HG03442 (cell line): ENCODE measurements around the gene PLXNA4.
"Not testable (repeated sequence)": the region's sequence is repeated elsewhere in the genome, so short reads cannot be mapped to it uniquely, and the experiment has no call there.

Source experiments
- ATAC-seq: cut with Tn5 transposase; IDR thresholded peaks from one replicate; pipeline ENCODE4 v1.9.1; 2021; ENCODE audit warnings: mild to moderate bottlenecking, moderate library complexity; ENCODE audit not compliant: unreplicated experiment

Gene PLXNA4

DNA sequence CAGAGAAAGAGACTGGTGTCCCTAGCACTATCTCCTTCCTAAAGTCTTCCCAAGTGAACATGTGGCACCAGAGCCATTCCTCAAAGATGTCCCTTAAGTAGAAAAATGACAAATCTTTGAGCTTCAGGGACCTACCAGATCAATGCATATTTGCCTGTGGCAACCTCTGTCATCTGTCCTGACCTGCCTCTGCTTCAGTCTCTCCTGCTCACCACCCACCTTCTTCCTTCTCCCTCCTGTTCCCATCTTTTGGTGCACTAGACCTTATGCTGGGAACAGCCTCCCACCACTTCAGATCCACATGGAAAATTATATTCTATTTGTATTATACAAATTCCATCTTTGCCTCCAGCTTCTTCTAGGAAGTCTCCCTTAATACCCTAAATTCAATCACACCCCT is 386.4 kb downstream of the PLXNA4 start:
- no peak for ATAC-seq

DNA sequence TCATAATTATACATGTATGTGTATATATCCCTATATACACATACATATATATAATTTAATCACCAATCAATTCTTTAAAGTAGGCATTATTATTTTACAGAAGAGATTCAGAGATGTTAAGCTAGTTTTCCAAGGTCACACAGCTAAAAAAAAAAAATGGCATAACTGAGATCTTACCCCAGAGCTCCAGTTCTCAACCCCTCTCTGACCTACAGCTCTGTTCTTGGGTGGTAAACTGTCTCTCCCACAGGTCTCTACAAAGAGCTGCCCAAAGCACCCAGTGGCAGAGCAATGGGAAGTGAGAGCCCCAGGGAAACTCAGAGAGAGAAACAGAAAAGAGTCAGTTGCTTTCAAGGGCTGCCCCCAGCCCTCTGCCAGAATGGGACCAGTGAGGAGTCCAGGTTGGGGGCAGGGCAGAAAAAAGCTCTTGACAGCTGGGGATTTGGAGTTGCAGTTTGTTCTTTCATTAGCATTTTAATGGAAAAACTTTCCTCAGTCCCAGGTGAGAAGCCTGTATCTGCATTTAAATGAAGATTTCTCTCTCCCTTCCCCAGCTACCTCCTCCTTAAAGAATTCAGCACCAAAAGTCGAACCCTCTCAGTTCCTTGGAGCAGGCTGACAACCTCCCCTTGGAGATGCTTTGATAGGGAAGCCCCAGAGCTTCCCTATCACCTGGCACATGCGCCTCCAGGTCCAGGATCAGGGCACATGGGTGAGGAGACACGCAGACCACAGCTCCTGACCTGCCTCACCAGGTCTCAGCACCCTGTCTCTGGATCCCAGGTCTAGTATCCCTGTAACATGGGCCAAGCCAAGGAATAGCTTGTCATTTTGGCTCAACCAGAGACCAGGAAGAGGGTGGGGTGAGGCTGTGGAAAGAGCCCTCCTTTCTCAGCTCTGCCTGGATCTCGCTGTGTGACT is 388.1 kb downstream of the PLXNA4 start:
- ATAC-seq: no peak

DNA sequence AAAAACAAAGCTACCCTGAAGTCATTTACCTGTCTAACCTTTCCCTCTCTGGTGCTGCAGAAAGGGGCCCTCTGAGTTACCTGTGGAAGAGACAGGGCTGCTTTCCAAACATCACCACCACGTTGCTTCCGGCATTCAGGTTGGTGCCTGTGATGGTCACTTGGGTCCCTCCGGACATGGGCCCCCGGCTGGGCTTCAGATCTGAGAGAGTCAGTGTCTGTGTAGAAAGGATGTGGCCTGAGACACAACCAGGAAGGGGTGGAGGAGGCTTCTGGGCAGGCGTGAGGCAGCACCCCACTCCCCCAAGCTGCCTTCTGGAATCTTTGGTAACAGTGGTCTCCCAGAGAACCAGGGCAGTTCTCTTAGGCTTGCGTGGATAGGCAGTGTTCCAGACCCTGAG is 388.9 kb downstream of the PLXNA4 start:
- ATAC-seq: no peak

DNA sequence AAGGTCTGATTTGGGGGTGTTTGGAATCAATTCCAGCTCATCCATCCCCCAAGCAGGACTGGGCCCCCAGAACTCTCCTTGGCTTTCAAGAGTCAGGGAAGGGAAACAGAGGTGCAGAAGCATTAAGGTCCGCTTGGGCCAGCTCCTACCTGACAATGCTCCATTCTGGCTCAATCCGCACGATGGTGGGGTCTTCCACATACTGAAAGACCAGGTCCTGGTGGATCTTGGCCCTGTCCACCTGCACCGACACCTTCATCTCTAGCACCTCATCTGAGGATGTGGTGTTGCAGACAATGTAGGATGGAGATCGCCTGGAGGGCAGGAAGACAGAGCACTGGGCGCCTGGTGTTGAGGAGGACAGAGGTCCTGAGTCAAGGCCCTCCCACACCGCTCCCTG is 391.1 kb downstream of the PLXNA4 start:
- no peak for ATAC-seq

DNA sequence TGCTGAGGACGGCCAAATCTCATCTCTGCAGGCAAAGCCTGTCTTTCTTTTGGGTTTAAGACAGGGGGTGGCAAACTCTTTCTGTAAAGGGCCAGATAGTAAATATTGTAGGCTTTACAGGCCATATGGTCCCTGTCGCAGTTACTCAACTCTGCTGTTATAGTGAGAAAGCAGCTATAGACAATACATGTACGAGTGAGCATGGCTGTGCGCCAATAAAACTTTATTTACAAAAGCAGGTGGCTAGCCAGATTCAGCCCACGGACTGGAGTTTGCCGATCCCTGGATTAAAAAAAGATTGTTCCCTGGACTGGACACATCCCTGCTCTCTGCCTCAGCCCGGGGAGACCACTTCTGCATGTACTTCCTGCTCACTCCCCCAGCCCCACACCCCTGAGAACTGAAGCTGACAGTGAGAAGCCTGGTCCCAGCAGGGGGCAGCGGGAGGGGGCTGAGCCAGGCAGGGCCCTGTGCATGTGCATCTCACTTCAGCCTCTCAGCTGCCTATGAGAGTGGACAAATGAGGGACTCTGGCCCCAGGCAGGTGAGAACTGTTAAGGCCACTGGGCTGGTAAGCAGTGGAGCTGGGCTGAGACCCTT is 392.4 kb downstream of the PLXNA4 start:
- no peak for ATAC-seq

DNA sequence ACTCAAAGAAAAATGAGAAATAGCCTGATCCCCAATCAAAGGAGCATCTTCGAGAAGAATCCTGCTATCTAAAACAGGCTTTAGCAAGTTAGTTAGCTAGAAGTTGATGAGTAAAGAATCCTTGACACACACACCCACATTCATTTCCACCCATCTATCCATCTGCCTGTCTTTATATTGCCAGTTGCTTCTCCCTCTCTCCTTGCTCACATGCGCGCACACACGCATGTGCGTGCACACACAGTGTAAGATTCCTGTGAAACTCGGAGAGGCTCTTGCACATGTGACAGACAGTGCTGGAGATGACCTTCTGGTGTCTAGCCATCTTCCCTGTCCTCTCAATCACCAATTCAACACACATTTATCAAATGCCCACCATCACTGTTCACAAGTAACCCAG is 393.3 kb downstream of the PLXNA4 start:
- ATAC-seq: no peak

DNA sequence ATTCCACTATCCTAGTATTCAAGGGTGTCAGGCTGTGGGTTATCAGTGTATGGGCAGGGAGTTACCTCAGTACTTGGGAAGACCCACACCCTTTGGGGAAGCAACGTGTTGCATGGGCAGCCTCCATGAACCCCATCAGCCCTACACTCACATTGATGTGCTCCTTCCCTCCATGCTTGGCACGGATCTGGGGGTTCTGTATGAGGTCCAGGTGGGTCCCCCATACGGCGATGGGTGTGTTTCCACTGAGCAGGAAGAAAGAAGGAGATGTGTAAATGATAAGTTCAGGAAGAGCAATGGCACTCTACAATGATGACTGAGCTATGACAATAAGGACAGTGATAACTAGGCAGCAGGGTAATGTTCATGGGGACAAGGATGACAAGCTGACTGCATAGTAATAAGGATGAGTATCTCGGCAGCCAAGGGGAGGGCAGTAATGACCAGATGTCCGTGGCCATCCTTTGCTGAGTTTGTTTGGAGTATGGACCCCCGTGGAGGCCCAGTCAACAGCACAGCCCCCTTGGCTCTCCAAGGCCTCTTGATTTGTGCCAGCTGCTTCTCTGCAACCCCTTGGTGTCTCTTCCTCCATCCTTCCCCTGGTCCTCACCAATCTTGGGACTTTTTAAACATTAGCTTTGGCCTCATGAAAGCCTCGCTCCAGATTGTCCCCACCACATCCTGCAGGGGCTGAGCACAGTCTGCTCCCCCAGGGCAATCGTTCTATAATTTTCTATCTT is 394.2 kb downstream of the PLXNA4 start:
- no peak for ATAC-seq

DNA sequence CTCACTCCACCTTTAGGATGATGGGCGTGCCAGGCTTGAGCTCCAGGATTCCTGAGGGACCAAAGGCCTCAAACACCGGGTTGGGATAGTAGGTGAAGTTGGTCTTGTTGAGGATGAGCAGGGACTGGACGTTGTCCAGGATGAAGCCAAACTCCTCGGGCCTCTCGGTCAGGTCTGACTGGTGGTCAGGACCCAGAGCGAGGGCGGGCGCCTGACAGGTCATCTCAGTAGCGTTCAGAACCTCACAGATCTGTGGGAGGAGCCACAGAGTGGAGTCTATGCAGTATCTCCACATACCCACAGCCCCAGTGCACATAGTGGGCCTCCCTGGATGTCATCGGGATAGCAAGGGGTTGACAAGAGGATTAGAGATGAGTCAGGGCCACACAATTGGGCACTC is 394.9 kb downstream of the PLXNA4 start:
- no peak for ATAC-seq

DNA sequence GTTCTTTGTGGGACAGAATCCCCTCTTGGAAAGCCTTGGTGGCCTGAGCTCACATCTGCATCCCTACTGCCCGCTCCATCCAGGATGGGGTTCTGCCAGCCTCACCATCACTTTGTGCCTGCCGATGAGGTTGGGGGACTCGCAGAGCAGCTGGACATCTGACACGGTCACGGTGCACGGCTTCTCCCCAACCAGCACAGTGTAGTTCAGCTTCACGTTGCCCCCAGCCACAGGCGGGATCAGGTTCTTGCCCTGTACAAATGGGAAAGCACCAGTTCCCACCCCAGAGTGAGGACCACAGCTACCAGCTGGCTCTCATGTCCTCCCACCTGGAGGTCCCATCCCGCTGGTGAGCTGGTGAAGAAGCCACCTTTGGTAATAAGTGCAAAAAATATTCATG is 395.8 kb downstream of the PLXNA4 start:
- no peak for ATAC-seq

DNA sequence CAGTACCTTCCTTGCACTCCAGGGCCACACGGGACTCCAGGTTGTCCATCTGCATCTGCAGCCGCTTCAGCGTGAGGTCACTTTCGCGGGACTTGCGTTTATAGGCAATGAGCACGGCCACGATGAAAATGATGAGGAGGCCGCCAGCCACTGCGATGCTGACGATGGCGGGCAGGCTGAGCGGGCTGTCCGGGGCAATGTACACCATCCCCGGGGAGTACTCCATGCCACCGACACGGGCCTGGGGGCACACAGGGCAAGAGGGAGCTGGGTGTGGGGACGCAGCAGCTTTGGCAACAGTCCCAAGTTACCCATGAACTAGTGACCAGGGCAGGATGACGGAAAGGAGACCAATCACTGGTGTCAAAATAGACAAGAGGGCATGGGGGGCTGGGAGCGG is 396.6 kb downstream of the PLXNA4 start:
- no peak for ATAC-seq

DNA sequence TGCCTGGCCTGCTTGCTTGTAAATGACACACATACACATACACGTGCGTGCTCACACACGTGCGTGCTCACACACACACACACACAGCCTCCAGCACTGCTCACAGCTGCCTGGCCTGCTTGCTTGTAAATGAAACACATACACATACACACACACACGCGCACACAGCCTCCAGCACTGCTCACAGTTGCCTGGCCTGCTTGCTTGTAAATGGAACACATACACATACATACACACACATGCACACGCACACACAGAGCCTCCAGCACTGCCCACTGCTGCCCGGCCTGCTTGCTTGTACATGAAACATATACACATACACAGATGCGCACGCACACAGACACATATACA is 397.2 kb downstream of the PLXNA4 start:
- ATAC-seq: no peak

DNA sequence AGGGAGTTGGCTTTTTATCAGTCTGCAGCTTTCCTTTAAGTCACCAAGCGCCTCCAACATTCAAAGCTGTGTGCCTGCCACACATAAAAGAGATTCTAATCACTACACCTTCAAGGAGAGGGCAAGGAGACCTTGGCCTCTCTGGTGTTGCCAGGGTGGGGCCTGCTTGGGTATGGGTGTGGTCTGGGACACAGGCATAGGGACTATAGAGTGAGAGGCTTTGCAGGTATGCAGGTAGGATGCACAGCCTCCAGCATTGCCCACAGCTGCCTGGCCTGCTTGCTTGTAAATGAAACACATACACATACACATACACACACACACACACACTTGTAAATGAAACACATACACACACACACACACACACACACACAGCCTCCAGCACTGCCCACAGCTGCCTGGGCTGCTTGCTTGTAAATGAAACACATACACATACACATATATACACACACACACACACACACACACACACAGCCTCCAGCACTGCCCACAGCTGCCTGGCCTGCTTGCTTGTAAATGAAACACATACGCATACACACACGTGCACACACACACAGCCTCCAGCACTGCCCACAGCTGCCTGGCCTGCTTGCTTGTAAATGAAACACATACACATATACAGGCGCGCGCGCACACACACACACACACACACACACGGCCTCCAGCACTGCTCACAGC is 397.7 kb downstream of the PLXNA4 start:
- not testable (repeated sequence) for ATAC-seq

DNA sequence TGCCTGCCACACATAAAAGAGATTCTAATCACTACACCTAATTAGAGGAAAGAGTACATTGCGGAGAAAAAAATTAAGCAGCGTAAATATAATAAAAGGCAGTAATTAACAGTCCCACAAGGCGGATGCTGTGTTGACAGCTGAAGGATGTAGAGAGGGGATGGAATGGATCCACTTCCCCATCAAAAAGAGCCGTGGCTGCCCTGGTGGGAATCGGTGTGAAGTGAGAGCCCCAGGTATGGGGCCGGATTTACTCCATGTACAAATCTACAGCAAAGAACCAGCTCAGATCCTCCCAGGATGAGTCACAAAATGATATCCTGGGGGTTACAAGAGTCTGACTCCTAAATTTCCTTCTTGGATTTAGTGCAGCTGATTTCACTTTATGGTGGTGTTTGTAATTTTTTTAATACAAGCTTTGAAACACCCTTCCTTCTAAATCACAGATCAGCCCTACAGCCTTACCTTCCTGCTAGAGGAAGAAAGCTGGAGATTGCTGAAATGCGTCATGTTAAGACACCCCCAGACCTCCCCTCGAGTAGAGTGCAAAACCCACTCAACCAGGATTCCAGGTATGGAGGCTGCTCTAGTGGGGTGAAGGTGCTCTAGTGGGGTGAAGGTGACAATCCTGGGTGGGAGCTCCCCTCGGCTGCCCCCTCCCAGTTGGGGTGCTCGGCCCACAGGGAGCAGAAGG is 398.4 kb downstream of the PLXNA4 start:
- ATAC-seq: no peak

DNA sequence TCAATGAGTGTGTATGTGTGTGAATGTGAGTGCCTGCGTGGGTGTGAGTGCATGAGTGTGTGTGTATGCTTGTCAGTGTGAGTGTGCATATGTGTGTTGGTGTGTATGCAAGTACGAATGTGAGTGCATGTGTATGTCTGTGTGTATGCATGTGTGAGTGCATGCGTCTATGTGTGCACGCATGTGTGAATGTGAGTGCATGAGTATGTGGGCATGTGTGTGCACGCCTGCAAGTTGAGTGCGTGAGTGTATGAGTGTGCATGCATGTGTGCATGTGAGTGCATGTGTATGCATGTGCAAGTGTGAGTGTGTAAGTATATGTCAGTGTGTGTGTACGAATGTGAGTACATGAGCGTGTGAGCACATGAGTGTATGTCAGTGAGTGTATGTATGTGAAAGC is 399.6 kb downstream of the PLXNA4 start:
- ATAC-seq: no peak

DNA sequence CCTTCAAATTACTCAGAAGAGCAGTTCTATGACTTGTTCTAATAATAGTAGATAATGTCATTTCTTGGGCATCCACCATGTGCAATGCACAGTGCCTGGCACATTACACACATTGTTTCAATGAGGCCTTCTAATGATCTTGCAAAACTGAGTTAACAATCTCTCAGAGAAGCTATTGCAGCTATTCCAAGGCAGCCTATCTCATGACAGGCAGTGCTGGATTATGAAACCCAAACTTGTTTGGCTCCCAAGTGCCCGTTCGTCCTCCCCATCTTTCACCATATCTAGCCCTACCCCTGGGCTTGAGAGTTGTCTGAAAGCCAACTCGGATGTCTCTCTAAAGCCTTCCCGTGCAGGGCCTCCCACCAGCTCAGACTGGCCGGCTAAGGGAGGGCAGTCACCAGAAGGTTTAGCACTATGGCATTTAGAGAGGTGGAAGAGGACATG is 405.1 kb downstream of the PLXNA4 start:
- ATAC-seq: no peak

DNA sequence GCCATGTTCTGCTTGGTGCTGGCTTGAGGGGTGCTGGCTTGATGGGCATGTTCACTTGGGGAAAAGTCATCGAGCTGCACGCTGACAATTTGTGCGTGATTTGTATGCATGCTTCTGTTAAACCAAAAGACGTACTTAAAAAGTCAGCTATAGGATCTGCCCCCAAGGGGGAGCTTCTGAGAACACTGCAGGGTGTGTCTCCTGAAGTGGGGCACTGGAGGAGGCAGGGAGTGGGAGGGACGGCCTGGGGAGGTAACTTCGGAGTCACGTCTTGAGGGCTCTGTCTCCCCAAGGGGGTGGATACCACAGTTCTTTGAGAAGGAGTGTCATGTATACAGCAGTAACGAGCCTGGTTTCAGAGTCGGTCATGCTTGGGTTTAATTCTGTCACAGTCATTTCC is 406.5 kb downstream of the PLXNA4 start:
- no peak for ATAC-seq

DNA sequence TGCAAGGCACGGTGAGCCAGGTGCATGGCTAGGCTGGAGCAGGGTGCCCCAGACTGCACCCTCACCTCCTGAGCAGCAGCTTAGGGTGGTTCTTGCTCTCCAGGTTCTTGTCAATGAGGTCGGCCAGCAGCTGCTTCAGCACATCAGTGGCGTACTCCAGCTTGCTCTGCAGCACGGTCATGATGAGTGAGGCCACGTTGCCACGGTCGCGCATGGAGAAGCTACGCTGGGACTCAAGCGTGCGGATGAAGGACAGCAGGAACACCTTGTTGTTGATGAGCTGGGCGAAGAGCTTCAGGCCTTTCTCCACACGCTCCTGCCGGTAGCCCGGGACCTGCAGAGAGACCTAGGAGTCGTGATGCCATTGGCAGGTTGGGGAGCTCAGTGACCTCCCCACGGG is 408.0 kb downstream of the PLXNA4 start:
- ATAC-seq: no peak

DNA sequence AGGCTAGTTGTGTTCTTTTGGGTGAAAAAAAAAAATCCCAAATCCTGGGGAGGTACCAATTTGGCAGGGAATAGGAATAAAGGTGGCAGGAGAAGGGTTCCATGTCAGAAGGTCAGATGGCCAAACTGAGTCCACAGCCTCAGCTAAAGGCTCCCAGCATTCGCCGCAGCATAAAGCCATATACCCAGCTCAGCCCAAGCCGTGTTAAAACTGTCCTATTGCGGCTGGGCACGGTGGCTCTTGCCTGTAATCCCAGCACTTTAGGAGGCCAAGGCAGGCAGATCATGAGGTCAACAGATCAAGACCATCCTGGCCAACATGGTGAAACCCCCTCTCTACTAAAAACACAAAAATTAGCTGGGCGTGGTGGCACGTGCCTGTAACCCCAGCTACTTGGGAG is 410.6 kb downstream of the PLXNA4 start:
- not testable (repeated sequence) for ATAC-seq

DNA sequence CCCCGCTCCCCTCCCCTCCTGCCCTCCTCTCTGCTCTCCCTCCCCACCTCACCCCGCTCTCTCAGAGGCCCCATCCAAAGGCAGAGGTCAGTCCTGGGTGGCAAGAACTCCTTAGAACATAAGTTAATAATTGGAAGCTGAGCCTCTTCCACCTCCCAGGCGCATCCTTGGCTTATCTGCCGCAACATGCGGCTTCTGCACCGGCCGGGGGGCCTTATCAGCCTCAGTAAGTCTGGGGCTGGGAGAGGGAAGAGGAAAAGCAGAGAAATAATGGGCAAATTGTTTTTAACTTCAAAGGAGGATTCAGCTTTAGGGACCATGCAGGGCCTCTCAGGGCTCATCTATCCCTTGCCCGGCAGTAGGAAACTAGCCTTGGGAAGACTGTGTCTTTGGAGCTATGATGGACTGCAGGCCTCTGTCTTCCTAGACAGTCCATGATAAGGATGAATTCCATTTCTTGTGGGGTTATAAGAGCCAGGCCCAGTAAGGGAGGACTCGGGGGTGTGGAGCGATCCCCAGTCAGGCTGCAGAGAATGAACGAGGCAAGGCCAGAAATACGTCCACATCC is 411.6 kb downstream of the PLXNA4 start:
- no peak for ATAC-seq

DNA sequence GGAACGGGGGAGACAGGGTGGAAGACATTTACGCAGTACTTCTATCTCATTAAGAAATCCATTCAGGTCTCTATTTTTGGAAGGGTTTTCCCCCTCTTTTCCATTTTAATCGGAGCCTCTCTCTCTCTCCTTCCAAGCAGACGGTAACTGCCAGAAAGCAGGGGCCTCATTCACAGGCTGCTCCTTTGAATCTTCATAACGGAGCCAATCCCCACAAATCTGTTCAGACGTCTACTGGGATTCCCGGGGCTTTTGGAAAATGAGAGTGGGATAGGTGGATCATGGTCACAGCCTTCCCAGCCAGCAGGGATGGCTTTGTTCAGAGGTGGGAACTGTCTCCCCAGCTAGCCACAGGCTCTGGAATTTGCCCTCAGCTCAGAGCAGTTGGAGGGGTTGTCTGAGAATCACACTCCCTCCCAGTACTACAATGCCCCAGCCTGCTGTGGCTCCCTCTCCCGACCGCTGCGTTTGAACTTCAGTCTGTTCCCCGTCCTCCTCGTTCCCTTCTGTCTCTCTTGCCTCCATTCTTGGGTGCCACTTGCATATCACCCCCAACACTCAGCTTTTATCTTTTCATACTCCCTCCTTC is 413.6 kb downstream of the PLXNA4 start:
- ATAC-seq: no peak
